Kidney epithelial cell (primary cell): ENCODE results near the gene PTPRD. TPM values are rescaled to one million over a fixed set of nuclear protein-coding genes. Genes with fewer than 3 reads are reported as not detected.

ENCODE experiments used
- DNase-seq: peaks from one replicate; pipeline ENCODE4 v3.0.0-alpha.2; 2010; ENCODE audit warnings: low read depth
- H3K27me3 ChIP-seq: 2 replicates; pipeline ENCODE4 v1.6.0; 2011; ENCODE audit warnings: low read length; ENCODE audit not compliant: control insufficient read depth, insufficient read depth
- H3K36me3 ChIP-seq: 2 replicates; pipeline ENCODE4 v1.5.1; 2011; ENCODE audit warnings: low read length; ENCODE audit not compliant: control insufficient read depth, insufficient read depth
- H3K4me3 ChIP-seq: 2 replicates; pipeline ENCODE4 v1.5.1; 2011; ENCODE audit warnings: low read depth, mild to moderate bottlenecking, control low read depth, low read length
- CTCF ChIP-seq: IDR thresholded peaks from 2 replicates; pipeline ENCODE4 v1.5.1; 2011; ENCODE audit warnings: mild to moderate bottlenecking, moderate library complexity, low read length, control low read depth, inconsistent platforms; ENCODE audit not compliant: insufficient read depth, poor library complexity, severe bottlenecking
- total RNA-seq: library from RNA; depleted of rRNA; stranded (reverse); fragments of >200 nt; gene quantifications from 2 replicates; pipeline ENCODE4 v1.2.3, GENCODE V29; 2015

PTPRD gene
- total RNA-seq, 1 donor from 2014 or later = 18.8 TPM

GRCh38 chr9:8799206-8799605, 1813.6 kb downstream of the PTPRD start:
- no peak for DNase-seq
- H3K36me3 ChIP-seq = no peaks in the 10 kb centered on the region
- no peak for TF ChIP-seq CTCF

GRCh38 chr9:8784838-8785237, 1828.0 kb downstream of the PTPRD start:
- no peak overlapping the region for H3K4me3 ChIP-seq
- H3K36me3 ChIP-seq = no peaks in the 10 kb centered on the region
- H3K27me3 ChIP-seq = no peaks in the 10 kb centered on the region
- TF ChIP-seq CTCF = no peak
- DNase-seq = no peak

More at GRCh38 chr9:8799206-8799605, 1813.6 kb downstream of the PTPRD start:
- Histone ChIP-seq H3K27me3 (no peaks in the 10 kb centered on the region), H3K4me3 (no peak overlapping the region)

GRCh38 chr9:8783941-8784340, 1828.9 kb downstream of the PTPRD start:
- DNase-seq = no peak
- no peak overlapping the region for H3K4me3 ChIP-seq

DNA sequence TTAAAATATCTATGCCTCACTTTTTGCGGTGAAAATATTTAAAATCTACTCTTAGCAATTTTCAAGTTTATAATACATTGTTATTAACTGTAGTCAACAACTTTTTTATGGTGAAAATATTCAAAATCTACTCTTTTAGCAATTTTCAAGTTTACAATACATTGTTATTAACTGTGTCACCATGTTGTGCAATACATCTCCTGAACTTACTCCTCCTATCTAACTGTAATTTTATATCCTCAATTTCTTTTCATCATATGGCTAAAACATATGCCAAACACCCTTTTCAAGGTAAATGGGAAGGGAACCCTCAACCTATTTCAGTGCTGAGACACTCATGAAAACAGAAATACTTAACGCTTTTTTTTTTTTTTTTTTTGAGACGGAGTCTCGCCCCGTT, 1830.6 kb downstream of the PTPRD start:
- Histone ChIP-seq H3K27me3 (no peaks in the 10 kb centered on the region), H3K4me3 (no peak overlapping the region), H3K36me3 (no peaks in the 10 kb centered on the region)
- TF ChIP-seq CTCF = no peak
- no peak for DNase-seq

More at GRCh38 chr9:8783941-8784340, 1828.9 kb downstream of the PTPRD start:
- TF ChIP-seq CTCF = no peak
- Histone ChIP-seq H3K27me3 (no peaks in the 10 kb centered on the region), H3K36me3 (no peaks in the 10 kb centered on the region)

DNA sequence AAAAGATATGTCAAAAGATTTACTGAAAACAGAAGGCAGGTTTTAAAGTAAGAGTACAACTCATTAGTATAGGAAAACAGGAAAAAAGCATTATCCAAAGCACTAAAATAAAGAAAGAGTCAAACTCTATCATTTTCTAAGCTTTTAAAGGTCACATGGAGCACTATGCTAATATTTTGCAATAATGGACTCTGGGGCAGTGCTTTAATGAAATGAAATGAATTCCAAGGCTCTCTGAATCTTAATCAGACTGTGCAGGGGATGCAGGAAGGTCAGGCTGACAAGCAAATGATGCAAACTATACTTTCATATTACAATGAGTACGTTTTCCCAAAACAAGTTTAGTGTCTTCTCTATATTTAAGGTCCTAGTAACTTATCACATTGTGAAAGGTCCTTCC, 1831.3 kb downstream of the PTPRD start:
- H3K36me3 ChIP-seq = no peaks in the 10 kb centered on the region
- no peak for DNase-seq
- no peak overlapping the region for H3K4me3 ChIP-seq
- H3K27me3 ChIP-seq = no peaks in the 10 kb centered on the region
- no peak for TF ChIP-seq CTCF

- TF ChIP-seq CTCF = no peak
- no peak for DNase-seq
- Histone ChIP-seq H3K36me3 (no peaks in the 10 kb centered on the region), H3K27me3 (no peaks in the 10 kb centered on the region), H3K4me3 (no peak overlapping the region)
These were observed 1832.4 kb downstream of the PTPRD start for GRCh38 chr9:8780386-8780785.
